ENCODE results near the gene OR5B21.

DNA sequence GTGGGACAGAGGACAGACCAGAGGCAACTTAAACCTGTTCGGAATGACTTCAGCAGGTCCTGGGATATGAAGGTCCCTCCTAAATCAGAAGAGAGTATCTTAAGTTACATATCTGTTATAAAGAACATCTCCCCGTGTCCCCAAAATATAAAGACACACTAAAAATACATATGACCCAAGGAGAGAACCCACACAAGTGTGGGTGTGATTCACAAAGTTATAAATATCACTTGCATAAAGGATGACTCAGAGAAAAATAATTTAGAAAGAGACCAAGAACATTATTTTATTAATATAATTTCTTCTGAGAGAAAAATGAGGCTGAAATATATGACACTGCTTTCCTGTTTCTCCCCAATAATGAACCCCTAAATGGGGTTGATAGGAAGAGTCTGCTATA is 14.2 kb downstream of the OR5B21 start:
- TF ChIP-seq, protein P1, sequence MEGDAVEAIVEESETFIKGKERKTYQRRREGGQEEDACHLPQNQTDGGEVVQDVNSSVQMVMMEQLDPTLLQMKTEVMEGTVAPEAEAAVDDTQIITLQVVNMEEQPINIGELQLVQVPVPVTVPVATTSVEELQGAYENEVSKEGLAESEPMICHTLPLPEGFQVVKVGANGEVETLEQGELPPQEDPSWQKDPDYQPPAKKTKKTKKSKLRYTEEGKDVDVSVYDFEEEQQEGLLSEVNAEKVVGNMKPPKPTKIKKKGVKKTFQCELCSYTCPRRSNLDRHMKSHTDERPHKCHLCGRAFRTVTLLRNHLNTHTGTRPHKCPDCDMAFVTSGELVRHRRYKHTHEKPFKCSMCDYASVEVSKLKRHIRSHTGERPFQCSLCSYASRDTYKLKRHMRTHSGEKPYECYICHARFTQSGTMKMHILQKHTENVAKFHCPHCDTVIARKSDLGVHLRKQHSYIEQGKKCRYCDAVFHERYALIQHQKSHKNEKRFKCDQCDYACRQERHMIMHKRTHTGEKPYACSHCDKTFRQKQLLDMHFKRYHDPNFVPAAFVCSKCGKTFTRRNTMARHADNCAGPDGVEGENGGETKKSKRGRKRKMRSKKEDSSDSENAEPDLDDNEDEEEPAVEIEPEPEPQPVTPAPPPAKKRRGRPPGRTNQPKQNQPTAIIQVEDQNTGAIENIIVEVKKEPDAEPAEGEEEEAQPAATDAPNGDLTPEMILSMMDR (IDR thresholded peaks at IDR 0.05) = no peak
- TF ChIP-seq POLR2A (IDR thresholded peaks at IDR 0.05) = no peak

All from adrenal gland (tissue), 5 donors.